Endothelial cell of umbilical vein (primary cell): Measurements from ENCODE around the gene ELMOD3. TPM values are rescaled to one million over a fixed set of nuclear protein-coding genes. Genes with fewer than 3 reads are reported as not detected.

Experiments
- BruUV-seq: library from RNA; stranded (reverse); fragments of 400-500 nt; replicated peaks from 2 replicates; lab custom pipeline; 2021; lab: Mats Ljungman, UMichigan
- CTCF ChIA-PET: fragments of 300-600, 350-600 bp; sonication (Branson Sonifier 250); formaldehyde crosslinking; loops from one replicate; lab custom pipeline; 2021; ENCODE audit warnings: antibody characterized with exemption, inconsistent platforms; lab: Charles Lee
- POLR2A ChIA-PET: fragments of 300-600, 350-600 bp; sonication (Branson Sonifier 250); formaldehyde crosslinking; loops from one replicate; lab custom pipeline; 2021; ENCODE audit warnings: antibody characterized with exemption, inconsistent platforms; lab: Charles Lee
- DNase-seq: peaks from one replicate; pipeline ENCODE4 v3.0.0-alpha.2; 2011; ENCODE audit warnings: low read depth, low spot score
- FAIRE-seq: peaks from 2 replicates; lab custom pipeline; 2011; peaks lifted over from hg19 to GRCh38; lab: Jason Lieb, UNC
- H2AFZ ChIP-seq: 2 replicates; pipeline ENCODE4 v1.6.0; 2012; ENCODE audit warnings: low read depth, low read length, control low read depth, inconsistent platforms
- H3K27ac ChIP-seq: 2 replicates; pipeline ENCODE4 v1.5.1; 2011; ENCODE audit warnings: low read depth, mild to moderate bottlenecking, control low read depth, low read length, moderate library complexity; ENCODE audit not compliant: insufficient read depth
- H3K27me3 ChIP-seq, 2 experiments: 2 replicates each; pipeline versions ENCODE4 v1.6.0 to v1.6.1; 2011; ENCODE audit warnings: low read length in 2 of 2, mixed read lengths in 1 of 2; ENCODE audit not compliant: control insufficient read depth in 2 of 2, insufficient read depth in 2 of 2
- H3K36me3 ChIP-seq, 2 experiments: 2 replicates in 1 of 2; 3 replicates in 1 of 2; pipeline ENCODE4 v1.5.1; 2011; ENCODE audit warnings: low read length in 2 of 2, mild to moderate bottlenecking in 1 of 2, moderate library complexity in 1 of 2; ENCODE audit not compliant: control insufficient read depth in 2 of 2, insufficient read depth in 2 of 2; ENCODE audit errors: extremely low read depth in 1 of 2
- H3K4me1 ChIP-seq: 3 replicates; pipeline ENCODE4 v1.5.1; 2011; ENCODE audit warnings: mild to moderate bottlenecking, low read length; ENCODE audit not compliant: control insufficient read depth, insufficient read depth; ENCODE audit errors: extremely low read depth
- H3K4me2 ChIP-seq: 2 replicates; pipeline ENCODE4 v1.6.1; 2011; ENCODE audit warnings: low read length, control low read depth, mixed read lengths; ENCODE audit not compliant: insufficient read depth
- H3K4me3 ChIP-seq, 3 experiments: fragments of 200-600 bp in 1 of 3; sonication (generic), shearing (Covaris generic) in 1 of 3; replicated peaks in 1 of 3; 2 replicates each; pipeline ENCODE4 v1.5.1; 2011 to 2016; ENCODE audit warnings: control low read depth in 3 of 3, low read length in 3 of 3, mild to moderate bottlenecking in 2 of 3, inconsistent platforms in 1 of 3, low read depth in 1 of 3, moderate library complexity in 1 of 3; ENCODE audit not compliant: insufficient read depth in 1 of 3
- H3K79me2 ChIP-seq: 2 replicates; pipeline ENCODE4 v1.6.0; 2012; ENCODE audit warnings: low read length, inconsistent platforms; ENCODE audit not compliant: control insufficient read depth, insufficient read depth
- H3K9ac ChIP-seq: replicated peaks from 2 replicates; pipeline ENCODE3; 2011; ENCODE audit warnings: low read length, control low read depth; ENCODE audit not compliant: insufficient read depth; ENCODE audit errors: extremely low read depth
- H3K9me1 ChIP-seq: replicated peaks from 3 replicates; pipeline ENCODE4 v1.6.0; 2011; ENCODE audit warnings: mild to moderate bottlenecking, low read length; ENCODE audit not compliant: control insufficient read depth, insufficient read depth; ENCODE audit errors: extremely low read depth
- H3K9me3 ChIP-seq: replicated peaks from 2 replicates; pipeline ENCODE4 v1.5.1; 2012; ENCODE audit warnings: low read length, inconsistent platforms; ENCODE audit not compliant: control insufficient read depth, insufficient read depth
- H4K20me1 ChIP-seq: replicated peaks from 2 replicates; pipeline ENCODE3; 2011; ENCODE audit warnings: mild to moderate bottlenecking, low read length; ENCODE audit not compliant: control insufficient read depth, insufficient read depth; ENCODE audit errors: extremely low read depth
- CTCF ChIP-seq, 2 donors: IDR thresholded peaks; 1 replicate in 1 of 2; 2 replicates in 1 of 2; pipeline ENCODE4 v1.5.1; 2011; ENCODE audit warnings: low read length in 2 of 2, mild to moderate bottlenecking in 2 of 2, moderate library complexity in 2 of 2, control low read depth in 1 of 2, inconsistent platforms in 1 of 2, low read depth in 1 of 2; ENCODE audit not compliant: insufficient read depth in 1 of 2; ENCODE audit errors: extremely low read depth in 1 of 2
- EZH2 ChIP-seq: IDR thresholded peaks from 2 replicates; pipeline ENCODE4 v1.6.1; 2012; ENCODE audit warnings: borderline replicate concordance, low read depth, mild to moderate bottlenecking, moderate library complexity, low read length, inconsistent platforms; ENCODE audit not compliant: severe bottlenecking
- FOS ChIP-seq: IDR thresholded peaks from 2 replicates; pipeline ENCODE4 v1.6.1; 2011; ENCODE audit warnings: mild to moderate bottlenecking, low read length, moderate library complexity, borderline replicate concordance; ENCODE audit not compliant: insufficient read depth
- MAX ChIP-seq: IDR thresholded peaks from 2 replicates; pipeline ENCODE4 v1.6.1; 2011; ENCODE audit not compliant: insufficient read depth, insufficient read length
- MYC ChIP-seq: IDR thresholded peaks from one replicate; pipeline ENCODE4 v1.6.1; 2011; ENCODE audit warnings: mild to moderate bottlenecking, low read depth, low read length
- dilution Hi-C: fragments of 300-500 bp; cut with MboI; formaldehyde crosslinking; loops from one replicate; pipeline ENCODE4 v1.15.0; 2019; ENCODE audit warnings: low sequenced_read_pairs; ENCODE audit not compliant: extremely low pct_ligation_motif_present
- intact Hi-C: fragments of 100-400 bp; cut with micrococcal nuclease; formaldehyde crosslinking; loops from one replicate; pipeline ENCODE4 v1.10.0; 2022
- polyA plus RNA-seq, 4 experiments: library from polyadenylated mRNA; depleted of rRNA in 3 of 4; stranded (reverse) in 3 of 4; unstranded in 1 of 4; fragments of >200 nt; gene quantifications; 2 replicates each; pipeline versions ENCODE4 v1.2.1 to v1.2.3, GENCODE V29; 2011 to 2012; ENCODE audit warnings: missing spikeins in 1 of 4
- total RNA-seq: library from RNA; stranded (reverse); gene quantifications from 2 replicates; pipeline ENCODE4 v1.2.3, GENCODE V29; 2021

Gene ELMOD3
- total and polyA plus RNA-seq, 2 donors (not counting 3 experiments of a cell fraction or from before 2014, with no cell fraction given): 12.3 to 22.0 TPM

GRCh38 chr2:85377083-85377482 is 22.5 kb downstream of the ELMOD3 start:
- Histone ChIP-seq H3K27ac (no peak overlapping the region), H3K9me3 (no peaks in the 10 kb centered on the region), H2AFZ (no peak overlapping the region), H3K27me3 (no peaks in the 10 kb centered on the region), H3K4me3 (no peak overlapping the region), H3K9me1 (no peaks in the 10 kb centered on the region), H3K9ac (no peak overlapping the region), H3K79me2 (no peaks in the 10 kb centered on the region), H3K36me3 (peaks cover 0 to 2% of the 10 kb centered on the region in 2 experiments), H3K4me2 (no peak overlapping the region), H3K4me1 (no peaks in the 10 kb centered on the region), H4K20me1 (no peaks in the 10 kb centered on the region)
- intact Hi-C loops: no loop called here
- DNase-seq (no peak), FAIRE-seq (no peak)
- POLR2A ChIA-PET: interaction anchor here (0.6 kb wide), 1 partner anchor 23 kb away, joined by 6 read pairs; no protein-coding TSS in a partner anchor
- CTCF ChIA-PET: no interaction called here
- no TSS peak for BruUV-seq
- TF ChIP-seq MAX (no peak), FOS (no peak), CTCF (IDR thresholded peaks at IDR 0.05; ENCODE audit: extremely low read depth in 1 of 2, insufficient read depth in 1 of 2, low read depth in 1 of 2, low read length in 2 of 2) (no peak)
- dilution Hi-C loops: no loop called here

- no peaks in the 10 kb centered on the region for H3K79me2 ChIP-seq
- BruUV-seq: TSS peak; percentile 38
- POLR2A ChIA-PET: no interaction called here
Observed at GRCh38 chr2:85378257-85378656, 23.7 kb downstream of the ELMOD3 start.

More at GRCh38 chr2:85378257-85378656, 23.7 kb downstream of the ELMOD3 start:
- Histone ChIP-seq H3K36me3 (peaks cover 0 to 2% of the 10 kb centered on the region in 2 experiments), H3K9ac (no peak overlapping the region), H3K4me2 (no peak overlapping the region), H3K4me3 (no peak overlapping the region), H3K27me3 (no peaks in the 10 kb centered on the region), H3K9me3 (no peaks in the 10 kb centered on the region), H3K27ac (no peak overlapping the region), H3K9me1 (no peaks in the 10 kb centered on the region), H4K20me1 (no peaks in the 10 kb centered on the region), H3K4me1 (no peaks in the 10 kb centered on the region), H2AFZ (no peak overlapping the region)
- FAIRE-seq (no peak), DNase-seq (no peak)
- CTCF ChIA-PET: no interaction called here
- intact Hi-C loops: no loop called here
- dilution Hi-C loops: no loop called here
- no peak for TF ChIP-seq EZH2
- TF ChIP-seq MYC: no peak
- no peak for TF ChIP-seq MAX
